Stomach (tissue), 4 donors: ENCODE results near the gene NOMO2.
"Not testable (repeated sequence)": the region's sequence is repeated elsewhere in the genome, so short reads cannot be mapped to it uniquely, and the experiment has no call there.

ENCODE experiments used
- CTCF ChIP-seq, 7 experiments: fragments of 450-650 bp in 4 of 7; fragments of 200-600 bp in 3 of 7; sonication (generic) in 3 of 7; IDR thresholded peaks; one replicate each; pipeline ENCODE4 v1.5.1; 2016 to 2019; ENCODE audit warnings: antibody characterized with exemption in 7 of 7, control low read depth in 2 of 7, mild to moderate bottlenecking in 1 of 7
- POLR2A ChIP-seq, 4 donors: fragments of 450-650 bp; IDR thresholded peaks; one replicate each; pipeline ENCODE4 v1.6.1; 2016; ENCODE audit warnings: antibody characterized with exemption in 4 of 4, control low read depth in 2 of 4, mild to moderate bottlenecking in 1 of 4, moderate library complexity in 1 of 4

DNA sequence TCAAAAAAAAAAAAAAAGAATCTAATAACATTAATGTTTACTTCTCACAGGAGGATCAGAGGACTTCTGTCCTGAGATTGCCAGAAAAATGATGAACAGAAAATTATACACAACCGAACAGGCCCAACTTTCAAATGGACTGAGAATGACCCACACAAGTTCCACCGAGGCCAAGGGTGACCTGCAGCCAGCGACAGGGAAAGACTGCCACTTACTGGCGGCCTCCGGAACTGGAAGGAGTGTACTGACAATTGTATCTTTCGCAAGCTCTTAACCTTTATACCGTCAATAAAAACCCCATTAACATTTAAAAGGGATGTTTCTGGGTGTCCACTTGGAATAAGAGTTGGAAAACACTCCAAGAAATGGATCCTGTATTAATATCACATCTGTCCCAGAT lies 146.1 kb downstream of the NOMO2 start:
- TF ChIP-seq POLR2A, CTCF (IDR thresholded peaks at IDR 0.05): not testable (repeated sequence)
